ENCODE data around the gene RBM24.

GRCh38 chr6:17305219-17306001, 24.2 kb downstream of the RBM24 start:
- TF ChIP-seq EZH2phosphoT487 (IDR thresholded peaks at IDR 0.05; ENCODE audit: borderline replicate concordance, low read length), result no peak
- no peak for TF ChIP-seq EZH2 (IDR thresholded peaks at IDR 0.05; ENCODE audit: low read length, unreplicated experiment)
- TF ChIP-seq, protein P1, sequence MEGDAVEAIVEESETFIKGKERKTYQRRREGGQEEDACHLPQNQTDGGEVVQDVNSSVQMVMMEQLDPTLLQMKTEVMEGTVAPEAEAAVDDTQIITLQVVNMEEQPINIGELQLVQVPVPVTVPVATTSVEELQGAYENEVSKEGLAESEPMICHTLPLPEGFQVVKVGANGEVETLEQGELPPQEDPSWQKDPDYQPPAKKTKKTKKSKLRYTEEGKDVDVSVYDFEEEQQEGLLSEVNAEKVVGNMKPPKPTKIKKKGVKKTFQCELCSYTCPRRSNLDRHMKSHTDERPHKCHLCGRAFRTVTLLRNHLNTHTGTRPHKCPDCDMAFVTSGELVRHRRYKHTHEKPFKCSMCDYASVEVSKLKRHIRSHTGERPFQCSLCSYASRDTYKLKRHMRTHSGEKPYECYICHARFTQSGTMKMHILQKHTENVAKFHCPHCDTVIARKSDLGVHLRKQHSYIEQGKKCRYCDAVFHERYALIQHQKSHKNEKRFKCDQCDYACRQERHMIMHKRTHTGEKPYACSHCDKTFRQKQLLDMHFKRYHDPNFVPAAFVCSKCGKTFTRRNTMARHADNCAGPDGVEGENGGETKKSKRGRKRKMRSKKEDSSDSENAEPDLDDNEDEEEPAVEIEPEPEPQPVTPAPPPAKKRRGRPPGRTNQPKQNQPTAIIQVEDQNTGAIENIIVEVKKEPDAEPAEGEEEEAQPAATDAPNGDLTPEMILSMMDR (conservative IDR thresholded peaks at IDR 0.05; ENCODE audit: low read depth, low read length), result no peak
